Ovary (tissue), 9 donors: Measurements from ENCODE around the gene ALOX12B. TPM values are rescaled to one million over a fixed set of nuclear protein-coding genes. Genes with fewer than 3 reads are reported as not detected.
A peak's percentile ranks its signal among the peaks of the same experiment; 100 is the strongest.

ENCODE experiments used
- DNase-seq, 5 donors: peaks; one replicate each; pipeline ENCODE4 v3.0.0-alpha.2; 2019 to 2020
- H3K27ac ChIP-seq, 2 donors: fragments of 200-600 bp; one replicate each; pipeline versions ENCODE4 v1.5.1 to v1.8.0; 2019 to 2022
- H3K27me3 ChIP-seq: fragments of 200-600 bp; one replicate; pipeline ENCODE4 v1.8.0; 2022
- H3K36me3 ChIP-seq: fragments of 200-600 bp; sonication (generic); one replicate; pipeline ENCODE4 v1.5.1; 2019
- H3K4me1 ChIP-seq: one replicate; pipeline ENCODE4 v1.8.1; 2013; ENCODE audit warnings: mild to moderate bottlenecking, moderate library complexity; ENCODE audit not compliant: insufficient read depth
- H3K4me3 ChIP-seq: fragments of 200-600 bp; sonication (generic); one replicate; pipeline ENCODE4 v1.5.1; 2017
- H3K9me3 ChIP-seq, 2 donors: fragments of 200-600 bp in 1 of 2; sonication (generic) in 1 of 2; one replicate each; pipeline versions ENCODE4 v1.5.1 to v1.8.1; 2013 to 2019; ENCODE audit warnings: mild to moderate bottlenecking in 1 of 2, moderate library complexity in 1 of 2
- CTCF ChIP-seq, 3 donors: fragments of 450-650 bp in 2 of 3; fragments of 200-600 bp in 1 of 3; IDR thresholded peaks; one replicate each; pipeline versions ENCODE4 v1.5.1 to v1.8.0; 2016 to 2022; ENCODE audit warnings: antibody characterized with exemption in 3 of 3, mild to moderate bottlenecking in 1 of 3
- EP300 ChIP-seq: sonication (generic); formaldehyde crosslinking; IDR thresholded peaks from one replicate; pipeline ENCODE4 v1.6.1; 2017; ENCODE audit warnings: antibody characterized with exemption
- POLR2A ChIP-seq: fragments of 450-650 bp; IDR thresholded peaks from one replicate; pipeline ENCODE4 v1.6.1; 2017; ENCODE audit warnings: antibody characterized with exemption, mild to moderate bottlenecking, moderate library complexity
- WGBS, 3 donors: extraction: QIAGEN DNeasy Blood & Tissue Kit in 1 of 3; methylation state at CpG; one replicate each; pipeline versions ENCODE4 v1.1.5 to v1.1.7; 2013 to 2017; 5-methylcytosine and 5-hydroxymethylcytosine counted together
- intact Hi-C, 4 donors: fragments of 100-400 bp; cut with DNase I; formaldehyde crosslinking; loops; one replicate each; pipeline versions ENCODE4 v1.11.0 to v1.15.1; 2022 to 2023
- polyA plus RNA-seq, 2 donors: library from polyadenylated mRNA; stranded (reverse); fragments of 200-250 nt in 1 of 2; fragments of 350-450 nt in 1 of 2; fragmentation: Illumina TruSeq in 1 of 2; extraction: RNeasy Lipid Tissue Mini Kit (QIAGEN cat#74804) in 1 of 2; gene quantifications; one replicate each; pipeline ENCODE4 v1.2.3, GENCODE V29; 2013 to 2014
- total RNA-seq, 7 donors: library from RNA; depleted of rRNA in 2 of 7; stranded (reverse); fragments of >200 nt in 2 of 7; fragmentation: NEBNext Ultra II Directional in 3 of 7; extraction: Animal tissue kit (Norgen Biotek cat#: 25700) in 3 of 7; gene quantifications; one replicate each; pipeline versions ENCODE4 v1.1.0 to v1.2.4, GENCODE V29; 2016 to 2023
- donor health status: DM: no; HTN: no; CAD: no; lungs with moderate emphysema.
- donor health status: DM: no; HTN: no; CAD: no.
- donor health status: Bipolar disorder and iron deficiency.
- donor health status: DM: yes; HTN: yes; CAD: no.
- donor health status: DM: no; HTN: no; CAD: no.
- donor health status: DM: yes; HTN: yes; CAD: no.

The ALOX12B gene
- total and polyA plus RNA-seq, 9 donors: 0.70 TPM; not detected in 8

DNA sequence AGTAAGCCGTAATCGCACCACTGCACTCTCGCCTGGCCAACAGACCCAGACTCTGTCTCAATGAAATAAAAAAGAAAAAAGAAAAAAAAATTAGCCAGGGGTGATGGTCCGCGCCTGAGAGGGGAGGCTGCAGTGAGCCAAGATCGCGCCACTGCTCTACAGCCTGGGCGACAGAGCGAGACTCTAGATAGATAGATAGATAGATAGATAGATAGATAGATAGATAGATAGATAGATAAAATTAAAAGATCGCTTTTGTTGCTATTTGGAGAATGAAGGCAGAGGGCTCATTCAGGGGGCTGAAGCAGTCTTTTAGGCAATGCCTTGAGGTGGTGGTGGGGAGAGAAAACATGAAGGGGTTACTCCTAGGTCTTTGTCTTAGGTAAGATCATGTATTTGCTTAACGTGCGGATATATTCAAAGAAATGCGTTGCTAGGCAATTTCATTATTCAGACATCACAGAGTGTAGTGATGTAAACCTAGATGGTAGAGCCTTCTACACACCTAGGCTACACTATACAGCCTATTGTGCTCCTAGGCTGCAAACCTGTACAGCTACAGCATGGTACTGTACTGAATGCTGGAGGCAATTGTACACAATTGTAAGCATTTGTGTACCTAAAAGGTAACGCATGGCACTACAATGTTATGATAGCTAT lies 40.7 kb upstream of the ALOX12B start:
- WGBS, 3 donors: 68 to 83% (median 77%) methylated on average over 14 of the region's 14 CpGs
- Histone ChIP-seq H3K27ac (no peak overlapping the region), H3K27me3 (no peaks in the 10 kb centered on the region), H3K4me3 (no peak overlapping the region), H3K36me3 (no peaks in the 10 kb centered on the region), H3K4me1 (peaks cover 10% of the 10 kb centered on the region), H3K9me3 (no peaks in the 10 kb centered on the region)
- intact Hi-C loops: loop anchor here in 2 of 4 donors (2.0 to 10.0 kb wide), 2 partner anchors 13 to 97 kb away; no protein-coding TSS in a partner anchor
- TF ChIP-seq POLR2A (no peak), CTCF (IDR thresholded peaks at IDR 0.05) (no peak), EP300 (no peak)
- DNase-seq: no peak

DNA sequence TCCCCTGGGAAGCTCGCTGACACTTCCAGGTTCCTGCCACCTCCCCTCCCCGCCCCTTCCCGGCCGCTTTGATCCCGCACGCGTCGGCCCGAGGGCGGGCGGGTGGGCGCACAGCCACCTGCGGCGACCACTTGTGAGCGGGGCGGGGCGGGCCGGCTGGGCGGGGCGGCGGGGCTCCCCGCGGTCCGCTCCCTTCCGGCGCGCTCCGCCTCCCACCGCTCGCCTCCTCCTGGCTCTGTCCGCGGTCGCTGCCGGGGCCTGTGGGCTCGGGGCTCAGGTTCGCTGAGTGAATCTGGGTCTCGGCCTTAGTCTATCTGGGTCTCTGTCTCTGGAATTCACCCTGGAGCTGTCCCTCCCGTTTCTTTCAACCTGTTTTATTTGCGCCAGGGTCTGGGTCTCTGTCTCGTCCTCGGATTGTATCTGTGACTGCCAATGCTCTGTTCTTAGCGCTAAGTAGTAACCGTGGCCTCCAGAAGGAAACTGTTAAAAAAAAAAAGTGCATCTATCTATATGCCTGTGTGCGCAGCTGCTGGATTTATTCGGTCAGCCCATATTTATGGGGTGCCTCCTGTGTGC lies 39.1 kb upstream of the ALOX12B start:
- Histone ChIP-seq H3K27me3 (no peaks in the 10 kb centered on the region), H3K27ac (peak overlapping the region; percentile 35 to 40), H3K4me1 (peaks cover 11% of the 10 kb centered on the region), H3K4me3 (peak overlapping the region; percentile 46), H3K36me3 (no peaks in the 10 kb centered on the region), H3K9me3 (no peaks in the 10 kb centered on the region)
- TF ChIP-seq POLR2A (no peak), CTCF (IDR thresholded peaks at IDR 0.05) (no peak), EP300 (no peak)
- WGBS, 3 donors: 0% methylated on average over 18 to 44 of the region's 45 CpGs
- peak; percentile 50 to 69 (median 56) for DNase-seq
- intact Hi-C loops: loop anchor here in 2 of 4 donors (1.0 to 10.0 kb wide), 3 partner anchors 47 to 98 kb away; no protein-coding TSS in a partner anchor

GRCh38 chr17:8125947-8126490 lies 38.5 kb upstream of the ALOX12B start:
- Histone ChIP-seq H3K4me3 (peak overlapping the region; percentile 46), H3K27me3 (no peaks in the 10 kb centered on the region), H3K27ac (peak overlapping the region; percentile 35 to 40), H3K4me1 (peaks cover 11% of the 10 kb centered on the region), H3K36me3 (no peaks in the 10 kb centered on the region), H3K9me3 (no peaks in the 10 kb centered on the region)
- WGBS, 3 donors: 0 to 1% (median 1%) methylated on average over 35 of the region's 35 CpGs
- no peak for TF ChIP-seq EP300
- TF ChIP-seq POLR2A: no peak
- no peak for TF ChIP-seq CTCF (IDR thresholded peaks at IDR 0.05)
- intact Hi-C loops: loop anchor here in 2 of 4 donors (1.0 to 10.0 kb wide), 3 partner anchors 47 to 99 kb away; no protein-coding TSS in a partner anchor
- peak in 2 of 5 donors; percentile 50 to 67 for DNase-seq

GRCh38 chr17:8125154-8125946 lies 37.8 kb upstream of the ALOX12B start:
- Histone ChIP-seq H3K27ac (peak overlapping the region in 1 of 2 donors; percentile 35), H3K27me3 (no peaks in the 10 kb centered on the region), H3K4me3 (peak overlapping the region; percentile 46), H3K9me3 (no peaks in the 10 kb centered on the region), H3K36me3 (no peaks in the 10 kb centered on the region), H3K4me1 (peaks cover 11% of the 10 kb centered on the region)
- DNase-seq: peak; percentile 79 to 92 (median 89)
- intact Hi-C loops: loop anchor here in 1 of 4 donors (10.0 kb wide), 1 partner anchor 99 kb away; no protein-coding TSS in a partner anchor
- 0 to 1% (median 1%) methylated on average over 28 to 40 of the region's 40 CpGs for WGBS, 3 donors
- TF ChIP-seq EP300: no peak
- TF ChIP-seq CTCF (IDR thresholded peaks at IDR 0.05): no peak
- peak; percentile 19 for TF ChIP-seq POLR2A
